GM13977 (cell line): ENCODE data around the gene ADAMTS14.

Source experiments
- DNase-seq: peaks from one replicate; pipeline ENCODE4 v3.0.0; 2012; ENCODE audit warnings: low spot score
- in situ Hi-C: fragments of 300-500 bp; cut with MboI; formaldehyde crosslinking; loops from one replicate; pipeline ENCODE4 v1.12.0; 2022; ENCODE audit warnings: low sequenced_read_pairs, low pct_unique_long_range_greater_than_20kb, mixed read lengths, inconsistent platforms; ENCODE audit not compliant: unreplicated experiment
- TF ChIP-seq, protein P1 (sequence below): IDR thresholded peaks from 2 replicates; pipeline ENCODE4 v1.5.1; 2012; ENCODE audit warnings: mild to moderate bottlenecking, control low read depth; ENCODE audit not compliant: insufficient read depth; ENCODE audit errors: extremely low read depth, missing control alignments

ADAMTS14 gene

GRCh38 chr10:70742537-70743429 is 70.5 kb downstream of the ADAMTS14 start:
- TF ChIP-seq, protein P1, sequence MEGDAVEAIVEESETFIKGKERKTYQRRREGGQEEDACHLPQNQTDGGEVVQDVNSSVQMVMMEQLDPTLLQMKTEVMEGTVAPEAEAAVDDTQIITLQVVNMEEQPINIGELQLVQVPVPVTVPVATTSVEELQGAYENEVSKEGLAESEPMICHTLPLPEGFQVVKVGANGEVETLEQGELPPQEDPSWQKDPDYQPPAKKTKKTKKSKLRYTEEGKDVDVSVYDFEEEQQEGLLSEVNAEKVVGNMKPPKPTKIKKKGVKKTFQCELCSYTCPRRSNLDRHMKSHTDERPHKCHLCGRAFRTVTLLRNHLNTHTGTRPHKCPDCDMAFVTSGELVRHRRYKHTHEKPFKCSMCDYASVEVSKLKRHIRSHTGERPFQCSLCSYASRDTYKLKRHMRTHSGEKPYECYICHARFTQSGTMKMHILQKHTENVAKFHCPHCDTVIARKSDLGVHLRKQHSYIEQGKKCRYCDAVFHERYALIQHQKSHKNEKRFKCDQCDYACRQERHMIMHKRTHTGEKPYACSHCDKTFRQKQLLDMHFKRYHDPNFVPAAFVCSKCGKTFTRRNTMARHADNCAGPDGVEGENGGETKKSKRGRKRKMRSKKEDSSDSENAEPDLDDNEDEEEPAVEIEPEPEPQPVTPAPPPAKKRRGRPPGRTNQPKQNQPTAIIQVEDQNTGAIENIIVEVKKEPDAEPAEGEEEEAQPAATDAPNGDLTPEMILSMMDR, result no peak
- in situ Hi-C loops, result no loop called here
- DNase-seq, result no peak

DNA sequence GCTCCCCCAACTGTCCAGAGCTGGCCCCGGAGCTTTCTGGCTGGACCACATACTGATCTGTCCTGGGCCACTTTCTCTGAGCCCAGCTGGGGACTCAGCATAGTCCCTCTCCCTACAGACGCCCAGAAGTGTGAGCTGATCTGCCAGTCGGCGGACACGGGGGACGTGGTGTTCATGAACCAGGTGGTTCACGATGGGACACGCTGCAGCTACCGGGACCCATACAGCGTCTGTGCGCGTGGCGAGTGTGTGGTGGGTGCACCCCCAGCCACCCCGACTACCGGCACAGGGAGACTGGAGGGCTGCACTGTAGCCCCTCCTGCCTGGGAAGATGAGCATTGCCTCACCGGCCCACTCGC is 71.1 kb downstream of the ADAMTS14 start:
- in situ Hi-C loops, result no loop called here
- no peak for DNase-seq
- TF ChIP-seq, protein P1, result no peak

DNA sequence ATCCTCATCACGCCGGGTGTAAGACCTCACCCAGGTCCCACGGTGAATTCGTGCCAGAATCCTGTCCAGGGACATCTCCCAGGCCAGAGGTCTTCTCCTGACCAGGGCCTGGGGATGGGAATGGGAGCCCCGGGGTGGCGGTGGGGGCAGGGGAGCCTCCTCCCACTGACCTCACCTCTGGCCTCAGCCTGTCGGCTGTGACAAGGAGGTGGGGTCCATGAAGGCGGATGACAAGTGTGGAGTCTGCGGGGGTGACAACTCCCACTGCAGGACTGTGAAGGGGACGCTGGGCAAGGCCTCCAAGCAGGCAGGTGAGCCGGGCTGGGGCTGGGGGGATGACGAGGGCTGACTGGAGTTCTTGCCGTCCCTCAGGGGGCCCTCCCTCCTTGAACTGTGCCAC is 71.6 kb downstream of the ADAMTS14 start:
- in situ Hi-C loops, result no loop called here
- TF ChIP-seq, protein P1, result no peak
- DNase-seq, result no peak

- in situ Hi-C loops, result no loop called here
- TF ChIP-seq, protein P1, result no peak
- no peak for DNase-seq
Measured at GRCh38 chr10:70744617-70745143, 72.4 kb downstream of the ADAMTS14 start.

DNA sequence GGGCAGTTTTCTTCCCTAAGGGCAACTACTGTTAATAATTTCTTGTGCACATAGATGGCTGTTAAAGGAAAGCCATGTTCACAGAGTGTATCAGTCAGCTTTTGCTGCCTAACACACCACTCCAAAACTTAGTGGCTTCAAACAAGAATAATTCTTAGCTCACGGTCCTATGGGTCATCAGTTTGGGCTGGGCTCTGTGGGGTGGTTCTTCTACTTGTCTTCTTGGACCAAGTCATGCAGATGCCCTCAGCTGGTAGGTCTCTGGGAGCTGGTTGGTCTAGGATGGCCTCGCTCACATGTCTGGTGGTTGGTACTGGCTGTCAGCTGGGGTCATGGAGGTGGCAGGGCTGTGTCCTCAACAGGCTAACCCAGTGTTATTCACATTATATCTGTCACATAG is 73.2 kb downstream of the ADAMTS14 start:
- TF ChIP-seq, protein P1, result no peak
- in situ Hi-C loops, result no loop called here
- DNase-seq, result no peak

DNA sequence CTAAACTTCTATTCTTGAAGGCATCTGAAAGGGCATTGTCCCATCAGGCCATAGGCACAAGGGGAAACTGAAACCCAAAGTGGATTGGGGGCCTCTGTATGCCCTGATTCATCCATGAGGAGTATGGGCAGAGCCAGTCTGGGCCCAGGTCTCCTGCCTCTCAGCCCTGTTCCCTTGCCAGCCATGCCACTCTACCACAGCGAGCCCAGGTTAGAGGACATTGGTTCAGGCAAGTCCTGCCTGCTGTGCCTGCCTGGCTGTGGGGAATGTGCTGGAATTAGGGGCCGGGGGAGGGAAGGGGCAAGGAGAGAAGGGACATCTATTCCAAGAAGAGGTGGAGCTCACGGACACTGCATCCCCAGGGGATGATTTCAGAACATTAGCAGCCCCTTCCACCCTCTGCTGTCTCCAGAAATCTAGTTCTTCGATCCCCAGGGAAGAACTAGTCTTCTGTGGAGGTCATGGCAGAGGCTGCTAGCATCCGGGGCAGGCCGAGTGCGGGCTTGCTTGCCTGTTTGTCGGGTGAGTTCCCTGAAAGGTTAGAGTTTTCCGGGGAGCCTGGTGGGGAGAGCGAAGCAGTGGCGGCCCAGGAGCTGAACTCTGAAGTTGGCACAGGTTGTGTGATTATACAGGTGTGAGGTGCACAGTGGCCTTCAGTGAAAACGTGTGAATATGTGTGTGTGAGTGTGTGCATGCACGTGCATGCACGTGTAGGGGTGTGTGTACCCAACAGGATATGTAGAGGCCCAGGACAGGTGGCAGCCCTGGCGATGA is 75.1 kb downstream of the ADAMTS14 start:
- TF ChIP-seq, protein P1, result no peak
- no peak for DNase-seq
- in situ Hi-C loops, result no loop called here
